22Rv1 (cell line): Measurements from ENCODE around the gene GALP.

Experiments used
- CTCF ChIP-seq: fragments of 450-650 bp; IDR thresholded peaks from 2 replicates; pipeline ENCODE4 v1.5.1; 2017; ENCODE audit warnings: mild to moderate bottlenecking
- ZFX ChIP-seq: fragments of 450-650 bp; IDR thresholded peaks from 2 replicates; pipeline ENCODE4 v1.6.1; 2017; ENCODE audit warnings: antibody characterized with exemption, borderline replicate concordance

GRCh38 chr19:56145698-56146097, 30.1 kb upstream of the GALP start:
- TF ChIP-seq CTCF (no peak), ZFX (no peak)
